Measurements from ENCODE around the gene GJC1. TPM values are rescaled to one million over a fixed set of nuclear protein-coding genes. Genes with fewer than 3 reads are reported as not detected.

The GJC1 gene
- total and polyA plus RNA-seq, 3 donors from 2014 or later, result 16.9 to 21.0 (median 19.3) TPM

DNA sequence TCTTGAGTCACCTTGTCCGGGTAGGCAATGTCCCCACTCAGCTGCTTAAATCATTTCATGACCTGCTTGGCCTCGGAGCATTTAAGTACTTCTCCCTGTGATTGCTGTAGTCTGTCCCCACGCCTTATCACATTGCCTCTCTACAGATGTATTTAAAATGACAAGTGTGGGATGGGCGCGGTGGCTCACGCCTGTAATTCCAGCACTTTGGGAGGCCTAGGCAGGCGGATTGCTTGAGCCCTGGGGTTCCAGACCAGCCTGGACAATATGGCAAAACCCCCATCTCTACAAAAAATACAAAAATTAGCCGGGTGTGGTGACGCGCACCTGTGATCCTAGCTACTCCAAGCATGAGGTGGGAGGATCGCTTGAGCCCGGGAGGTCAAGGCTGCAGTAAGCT is 1.3 kb upstream of the GJC1 start:
- H3K4me1 ChIP-seq, result no peaks in the 10 kb centered on the region
- H3K4me3 ChIP-seq, result no peak overlapping the region
- no peak for DNase-seq
- TF ChIP-seq POLR2A (IDR thresholded peaks at IDR 0.05) (no peak), CTCF (IDR thresholded peaks at IDR 0.05) (no peak)
- 38 to 64% methylated on average over 10 to 12 of the region's 12 CpGs for WGBS, 2 donors
- no peaks in the 10 kb centered on the region for H3K9me3 ChIP-seq
- intact Hi-C loops (cut with DNase I; ENCODE audit: low total_unique reads), result no loop called here
- no peaks in the 10 kb centered on the region for H3K27me3 ChIP-seq
- no peak overlapping the region for H3K27ac ChIP-seq
- H3K36me3 ChIP-seq (ENCODE audit: low read depth, missing control alignments), result no peaks in the 10 kb centered on the region

GRCh38 chr17:44830359-44831288 is 537 bp upstream of the GJC1 start:
- Histone ChIP-seq H3K4me1 (no peaks in the 10 kb centered on the region), H3K27me3 (no peaks in the 10 kb centered on the region), H3K9me3 (no peaks in the 10 kb centered on the region), H3K4me3 (peak overlapping the region; percentile 58 to 74), H3K36me3 (ENCODE audit: low read depth, missing control alignments) (no peaks in the 10 kb centered on the region), H3K27ac (peak overlapping the region; percentile 44 to 83)
- intact Hi-C loops (cut with DNase I; ENCODE audit: low total_unique reads), result no loop called here
- TF ChIP-seq CTCF (IDR thresholded peaks at IDR 0.05) (no peak), POLR2A (IDR thresholded peaks at IDR 0.05) (no peak)
- peak; percentile 39 for DNase-seq
- WGBS, 2 donors, result 7 to 21% methylated on average over 12 to 41 of the region's 58 CpGs

- Histone ChIP-seq H3K4me1 (no peaks in the 10 kb centered on the region), H3K36me3 (ENCODE audit: low read depth, missing control alignments) (no peaks in the 10 kb centered on the region), H3K4me3 (peak overlapping the region; percentile 58 to 74), H3K9me3 (no peaks in the 10 kb centered on the region), H3K27me3 (no peaks in the 10 kb centered on the region), H3K27ac (peak overlapping the region; percentile 67 to 83)
- no peak for DNase-seq
- intact Hi-C loops (cut with DNase I; ENCODE audit: low total_unique reads), result no loop called here
- 5 to 6% methylated on average over 21 of the region's 21 CpGs for WGBS, 2 donors
- TF ChIP-seq CTCF (IDR thresholded peaks at IDR 0.05) (no peak), POLR2A (IDR thresholded peaks at IDR 0.05) (no peak)
These were observed 1.1 kb downstream of the GJC1 start for GRCh38 chr17:44828919-44829522.

GRCh38 chr17:44827863-44828262 is 2.2 kb downstream of the GJC1 start:
- no peak for DNase-seq
- intact Hi-C loops (cut with DNase I; ENCODE audit: low total_unique reads), result no loop called here
- Histone ChIP-seq H3K27me3 (no peaks in the 10 kb centered on the region), H3K9me3 (no peaks in the 10 kb centered on the region), H3K4me3 (no peak overlapping the region), H3K4me1 (no peaks in the 10 kb centered on the region), H3K36me3 (ENCODE audit: low read depth, missing control alignments) (no peaks in the 10 kb centered on the region), H3K27ac (peak overlapping the region in 1 of 2 donors; percentile 11)
- 64 to 67% methylated on average over 1 of the region's 1 CpG for WGBS, 2 donors
- TF ChIP-seq CTCF (IDR thresholded peaks at IDR 0.05) (no peak), POLR2A (IDR thresholded peaks at IDR 0.05) (no peak)

Measured in testis (tissue), 3 donors.